CD4-positive, alpha-beta T cell (primary cell): ENCODE measurements around the gene GDPD5. TPM values are rescaled to one million over a fixed set of nuclear protein-coding genes. Genes with fewer than 3 reads are reported as not detected.

Experiments
- ATAC-seq: fragments of 200-7000 bp; cut with Tn5 transposase; one replicate; pipeline ENCODE4 v1.10.0; 2022; ENCODE audit warnings: mild to moderate bottlenecking; ENCODE audit not compliant: poor library complexity
- CTCF ChIA-PET: fragments of 350-600 bp; sonication (Branson Sonifier 250); formaldehyde crosslinking; loops from one replicate; lab custom pipeline; 2021; ENCODE audit warnings: antibody characterized with exemption, inconsistent platforms; lab: Charles Lee
- POLR2A ChIA-PET: fragments of 350-600 bp; sonication (Branson Sonifier 250); formaldehyde crosslinking; loops from one replicate; lab custom pipeline; 2021; ENCODE audit warnings: antibody characterized with exemption, inconsistent platforms; lab: Charles Lee
- DNase-seq, 14 experiments: peaks; one replicate each; pipeline ENCODE4 v3.0.0-alpha.2; 2013 to 2020; ENCODE audit warnings: mixed read lengths in 2 of 14
- H3K27ac ChIP-seq, 2 donors: one replicate each; pipeline versions ENCODE4 v1.5.1 to v1.7.0; 2013; ENCODE audit warnings: low read length in 2 of 2, low read depth in 1 of 2, mild to moderate bottlenecking in 1 of 2
- H3K27me3 ChIP-seq, 2 experiments: 1 replicate in 1 of 2; 2 replicates in 1 of 2; pipeline versions ENCODE4 v1.6.1 to v1.7.0; 2013; ENCODE audit warnings: low read length in 2 of 2, control low read depth in 1 of 2, mild to moderate bottlenecking in 1 of 2, moderate library complexity in 1 of 2; ENCODE audit not compliant: insufficient read depth in 2 of 2, control insufficient read depth in 1 of 2
- H3K36me3 ChIP-seq: one replicate; pipeline ENCODE4 v1.6.1; 2013; ENCODE audit warnings: low read length, control low read depth; ENCODE audit not compliant: insufficient read depth
- H3K4me1 ChIP-seq: one replicate; pipeline ENCODE4 v1.6.1; 2013; ENCODE audit warnings: low read length, control low read depth; ENCODE audit not compliant: insufficient read depth
- H3K4me3 ChIP-seq: one replicate; pipeline ENCODE4 v1.5.1; 2013; ENCODE audit warnings: mild to moderate bottlenecking, low read length, moderate library complexity
- H3K9me3 ChIP-seq, 2 experiments: 1 replicate in 1 of 2; 2 replicates in 1 of 2; pipeline versions ENCODE4 v1.6.1 to v1.7.0; 2013; ENCODE audit warnings: low read length in 2 of 2, mild to moderate bottlenecking in 2 of 2, control low read depth in 1 of 2, moderate library complexity in 1 of 2; ENCODE audit not compliant: control insufficient read depth in 1 of 2, insufficient read depth in 1 of 2
- H3K27ac Mint-ChIP-seq: one replicate; pipeline ENCODE4 v1.8.0; 2020; ENCODE audit warnings: mixed read lengths
- H3K27me3 Mint-ChIP-seq: one replicate; pipeline ENCODE4 v1.8.0; 2021; ENCODE audit warnings: mixed read lengths
- H3K36me3 Mint-ChIP-seq: one replicate; pipeline ENCODE4 v1.8.0; 2021; ENCODE audit warnings: low read depth, mixed read lengths
- H3K4me1 Mint-ChIP-seq: one replicate; pipeline ENCODE4 v1.8.0; 2021; ENCODE audit warnings: low read depth, mixed read lengths
- H3K4me3 Mint-ChIP-seq: one replicate; pipeline ENCODE4 v1.8.0; 2020; ENCODE audit warnings: mild to moderate bottlenecking, mixed read lengths
- H3K9me3 Mint-ChIP-seq: one replicate; pipeline ENCODE4 v1.8.0; 2020; ENCODE audit warnings: mixed read lengths
- CTCF ChIP-seq: fragments of 200-600 bp; IDR thresholded peaks from one replicate; pipeline ENCODE4 v1.8.0; 2022; ENCODE audit warnings: antibody characterized with exemption, mild to moderate bottlenecking
- intact Hi-C, 2 experiments: fragments of 100-400 bp; cut with DNase I in 1 of 2; cut with micrococcal nuclease in 1 of 2; formaldehyde crosslinking; loops; one replicate each; pipeline versions ENCODE4 v1.15.1 to v1.9.0; 2023 to 2025; cut with DNase I, micrococcal nuclease
- total RNA-seq, 174 experiments: library from RNA in 2 of 174; stranded (reverse) in 2 of 174; gene quantifications; one replicate each; pipeline ENCODE4 v1.2.3 and lab custom pipeline; 2021 to 2026

The GDPD5 gene
- total RNA-seq, 2 experiments from 2014 or later = 91.6 to 101 TPM

- Histone ChIP-seq H3K4me3 (peak overlapping the region; percentile 43), H3K4me1 (peaks cover 30% of the 10 kb centered on the region), H3K9me3 (peaks cover 0 to 15% of the 10 kb centered on the region in 2 experiments), H3K27me3 (peaks cover 32 to 38% of the 10 kb centered on the region in 2 experiments), H3K27ac (no peak overlapping the region), H3K36me3 (no peaks in the 10 kb centered on the region)
- peaks cover 30% of the 10 kb centered on the region for H3K4me1 Mint-ChIP-seq
- H3K36me3 Mint-ChIP-seq = peaks cover 5% of the 10 kb centered on the region
- H3K4me3 Mint-ChIP-seq = peak overlapping the region; percentile 82
- no peaks in the 10 kb centered on the region for H3K9me3 Mint-ChIP-seq
- H3K27ac Mint-ChIP-seq = peak overlapping the region; percentile 11
- peak; percentile 34 to 86 (median 54) for DNase-seq
- intact Hi-C loops = loop anchor here in 1 of 2 experiments (5.0 kb wide), 1 partner anchor 33 kb away; the partner anchor contains the start of gene RPS3
- POLR2A ChIA-PET = interaction anchor here (0.8 to 2.1 kb wide), 8 partner anchors 30 to 188 kb away, joined by 3 to 14 read pairs (median 4); partner anchors contain the start of gene GDPD5
- peaks cover 55% of the 10 kb centered on the region for H3K27me3 Mint-ChIP-seq
- CTCF ChIA-PET = no interaction called here
- no peak for TF ChIP-seq CTCF
- ATAC-seq = peak; percentile 65
Measured at GRCh38 chr11:75429902-75430713, 95.6 kb downstream of the GDPD5 start.

DNA sequence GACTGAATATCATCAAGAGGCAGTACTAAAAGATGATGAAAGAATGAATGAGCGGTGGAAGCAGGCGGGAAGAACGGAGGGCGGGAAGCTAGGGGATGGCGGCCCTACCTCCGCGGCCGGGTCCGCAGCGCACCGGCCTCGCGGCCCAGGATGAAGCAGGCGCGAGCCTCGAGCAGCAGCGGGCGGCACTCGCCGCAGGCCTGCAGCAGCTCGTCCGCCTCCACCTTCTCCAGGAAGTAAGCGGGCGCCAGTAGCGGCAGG, 96.2 kb downstream of the GDPD5 start:
- Mint-ChIP-seq H3K27me3 (peaks cover 55% of the 10 kb centered on the region), H3K4me3 (peak overlapping the region; percentile 52), H3K4me1 (peaks cover 30% of the 10 kb centered on the region), H3K36me3 (no peaks in the 10 kb centered on the region), H3K27ac (no peak overlapping the region), H3K9me3 (no peaks in the 10 kb centered on the region)
- H3K36me3 ChIP-seq = no peaks in the 10 kb centered on the region
- no peak overlapping the region for H3K4me3 ChIP-seq
- no peak overlapping the region for H3K27ac ChIP-seq
- CTCF ChIA-PET = no interaction called here
- no peak for ATAC-seq
- H3K4me1 ChIP-seq = peaks cover 30% of the 10 kb centered on the region
- no peak for TF ChIP-seq CTCF
- DNase-seq = no peak
- POLR2A ChIA-PET = interaction anchor here (0.8 to 2.1 kb wide), 8 partner anchors 29 to 188 kb away, joined by 3 to 14 read pairs (median 4); partner anchors contain the start of gene GDPD5
- H3K9me3 ChIP-seq = peaks cover 0 to 15% of the 10 kb centered on the region in 2 experiments
- peaks cover 32 to 38% of the 10 kb centered on the region in 2 experiments for H3K27me3 ChIP-seq
- intact Hi-C loops = no loop called here

DNA sequence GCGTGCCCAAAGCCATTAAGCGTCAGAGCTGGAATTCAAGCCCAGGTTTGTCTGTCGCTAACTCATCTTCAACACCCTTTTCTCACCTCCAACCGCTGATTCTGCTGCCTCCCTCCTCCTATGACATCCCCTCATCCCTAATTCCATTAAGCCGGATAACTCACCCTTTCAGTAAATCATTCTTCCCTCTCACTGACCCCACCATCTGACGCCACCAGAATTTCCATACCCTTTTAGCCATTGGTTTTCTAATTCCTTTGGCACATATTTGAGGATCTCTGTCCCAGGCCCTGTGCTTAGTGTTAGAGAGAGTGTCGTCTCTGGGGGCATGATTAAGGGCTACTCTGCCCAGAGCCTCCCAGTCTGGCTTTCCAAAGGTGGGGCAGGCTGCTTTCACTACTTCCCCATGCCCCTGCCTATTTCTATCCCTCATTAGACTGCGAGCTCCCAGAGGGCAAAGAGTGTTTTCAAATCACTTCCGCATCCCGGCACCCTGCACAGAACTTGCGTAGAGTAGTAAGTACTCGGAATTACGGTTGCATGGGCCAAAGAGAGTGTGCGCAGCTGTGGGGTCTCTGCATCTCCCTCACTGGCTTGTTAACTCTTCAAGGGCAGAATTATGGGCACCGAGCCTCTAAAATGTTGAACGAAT, 96.6 kb downstream of the GDPD5 start:
- ATAC-seq (no peak), DNase-seq (no peak)
- Histone ChIP-seq H3K9me3 (peaks cover 0 to 15% of the 10 kb centered on the region in 2 experiments), H3K27me3 (peaks cover 32 to 38% of the 10 kb centered on the region in 2 experiments), H3K4me3 (no peak overlapping the region), H3K4me1 (peaks cover 30% of the 10 kb centered on the region), H3K27ac (no peak overlapping the region), H3K36me3 (no peaks in the 10 kb centered on the region)
- ChIA-PET POLR2A (interaction anchor here (0.6 to 2.1 kb wide), 9 partner anchors 29 to 187 kb away, joined by 3 to 14 read pairs (median 4); partner anchors contain the start of gene GDPD5), CTCF (no interaction called here)
- intact Hi-C loops = no loop called here
- peaks cover 55% of the 10 kb centered on the region for H3K27me3 Mint-ChIP-seq
- peaks cover under 1% of the 10 kb centered on the region for H3K36me3 Mint-ChIP-seq
- no peak for TF ChIP-seq CTCF
- no peak overlapping the region for H3K27ac Mint-ChIP-seq
- H3K4me1 Mint-ChIP-seq = peaks cover 30% of the 10 kb centered on the region
- H3K9me3 Mint-ChIP-seq = no peaks in the 10 kb centered on the region
- peak overlapping the region; percentile 52 for H3K4me3 Mint-ChIP-seq
